Kidney (tissue), 14 donors: ENCODE results near the gene PLXNA1. TPM values are rescaled to one million over a fixed set of nuclear protein-coding genes. Genes with fewer than 3 reads are reported as not detected.

Experiments
- DNase-seq, 5 donors: peaks; one replicate each; pipeline ENCODE4 v3.0.0-alpha.2; 2013 to 2020
- FAIRE-seq: peaks from 2 replicates; lab custom pipeline; 2012; peaks lifted over from hg19 to GRCh38; lab: Jason Lieb, UNC
- H3K27ac ChIP-seq, 2 donors: one replicate each; pipeline ENCODE4 v1.7.0; 2013; ENCODE audit warnings: low read depth in 2 of 2, low read length in 2 of 2, inconsistent platforms in 1 of 2
- H3K27me3 ChIP-seq: one replicate; pipeline ENCODE4 v1.7.1; 2013; ENCODE audit warnings: low read length, inconsistent platforms; ENCODE audit not compliant: control insufficient read depth, insufficient read depth
- H3K36me3 ChIP-seq, 3 donors: one replicate each; pipeline versions ENCODE4 v1.7.0 to v1.7.1; 2013; ENCODE audit warnings: low read length in 3 of 3, control low read depth in 1 of 3, inconsistent platforms in 1 of 3; ENCODE audit not compliant: insufficient read depth in 3 of 3, control insufficient read depth in 2 of 3
- H3K4me1 ChIP-seq, 3 donors: one replicate each; pipeline versions ENCODE4 v1.7.0 to v1.7.1; 2013; ENCODE audit warnings: low read length in 3 of 3, inconsistent platforms in 1 of 3, low read depth in 1 of 3; ENCODE audit not compliant: control insufficient read depth in 2 of 3, insufficient read depth in 2 of 3
- H3K4me3 ChIP-seq, 3 donors: one replicate each; pipeline versions ENCODE4 v1.7.0 to v1.8.1; 2013; ENCODE audit warnings: low read length in 3 of 3, control low read depth in 1 of 3, inconsistent platforms in 1 of 3
- H3K9ac ChIP-seq, 3 donors: one replicate each; pipeline versions ENCODE4 v1.7.0 to v1.7.1; 2013; ENCODE audit warnings: low read length in 3 of 3, control low read depth in 1 of 3, inconsistent platforms in 1 of 3
- H3K9me3 ChIP-seq, 3 donors: one replicate each; pipeline versions ENCODE4 v1.7.0 to v1.7.1; 2013; ENCODE audit warnings: low read length in 3 of 3, control low read depth in 1 of 3, inconsistent platforms in 1 of 3; ENCODE audit not compliant: control insufficient read depth in 2 of 3, insufficient read depth in 1 of 3
- CTCF ChIP-seq: IDR thresholded peaks from 3 replicates; pipeline ENCODE4 v1.5.1; 2012; ENCODE audit warnings: mild to moderate bottlenecking, moderate library complexity, borderline replicate concordance; ENCODE audit not compliant: insufficient read depth; ENCODE audit errors: extremely low read depth
- intact Hi-C: fragments of 100-400 bp; cut with DNase I; formaldehyde crosslinking; loops from one replicate; pipeline ENCODE4 v1.11.1; 2022
- polyA plus RNA-seq: library from polyadenylated mRNA; stranded (reverse); fragments of 350-450 nt; fragmentation: Illumina TruSeq; extraction: RNeasy Lipid Tissue Mini Kit (QIAGEN cat#74804); gene quantifications from one replicate; pipeline ENCODE4 v1.2.3, GENCODE V29; 2014; ENCODE audit warnings: low read depth, low replicate concordance; ENCODE audit not compliant: insufficient read depth
- total RNA-seq: library from RNA; stranded (reverse); fragmentation: NEBNext Ultra II Directional; extraction: Animal tissue kit (Norgen Biotek cat#: 25700); gene quantifications from one replicate; pipeline ENCODE4 v1.2.1, GENCODE V29; 2021
- donor health status: control.
- donor health status: control.
- donor health status: control.
- donor health status: control.
- donor health status: control.
- donor health status: DM: yes; HTN: yes; CAD: no.
- donor health status: Normal renal cell carcinoma (clear cell type).

The PLXNA1 gene
- total and polyA plus RNA-seq, 2 donors from 2014 or later: 5.3 to 29.0 TPM

- H3K27ac ChIP-seq: no peak overlapping the region
- peaks cover 2% of the 10 kb centered on the region for H3K27me3 ChIP-seq
- DNase-seq: no peak
- TF ChIP-seq CTCF: no peak
- FAIRE-seq: no peak
- no peak overlapping the region for H3K4me3 ChIP-seq
- H3K9me3 ChIP-seq: no peaks in the 10 kb centered on the region
- H3K4me1 ChIP-seq: peaks cover 0 to 10% (median 0%) of the 10 kb centered on the region in 3 donors
- H3K9ac ChIP-seq: no peak overlapping the region
- no peaks in the 10 kb centered on the region for H3K36me3 ChIP-seq
- intact Hi-C loops: no loop called here
These were observed 47.0 kb upstream of the PLXNA1 start for GRCh38 chr3:126935756-126936509.

- no peak for TF ChIP-seq CTCF
These were observed 46.0 kb upstream of the PLXNA1 start for GRCh38 chr3:126936853-126937425.

GRCh38 chr3:126937533-126937932 lies 45.4 kb upstream of the PLXNA1 start:
- DNase-seq: no peak
- Histone ChIP-seq H3K4me1 (peaks cover 0 to 8% (median 0%) of the 10 kb centered on the region in 3 donors), H3K4me3 (no peak overlapping the region), H3K27me3 (peaks cover 2% of the 10 kb centered on the region), H3K9me3 (no peaks in the 10 kb centered on the region), H3K9ac (no peak overlapping the region), H3K27ac (no peak overlapping the region), H3K36me3 (no peaks in the 10 kb centered on the region)
- intact Hi-C loops: no loop called here
- no peak for FAIRE-seq
- no peak for TF ChIP-seq CTCF

More at GRCh38 chr3:126936853-126937425, 46.0 kb upstream of the PLXNA1 start:
- DNase-seq (no peak), FAIRE-seq (no peak)
- Histone ChIP-seq H3K36me3 (no peaks in the 10 kb centered on the region), H3K27ac (no peak overlapping the region), H3K4me3 (no peak overlapping the region), H3K4me1 (peaks cover 0 to 10% (median 0%) of the 10 kb centered on the region in 3 donors), H3K27me3 (peaks cover 2% of the 10 kb centered on the region), H3K9me3 (no peaks in the 10 kb centered on the region), H3K9ac (no peak overlapping the region)
- intact Hi-C loops: no loop called here
